ENCODE measurements around the gene JAK1. TPM values are rescaled to one million over a fixed set of nuclear protein-coding genes. Genes with fewer than 3 reads are reported as not detected.

Gene JAK1
- total and polyA plus RNA-seq, 2 experiments from 2014 or later = 8.0 to 19.5 TPM

DNA sequence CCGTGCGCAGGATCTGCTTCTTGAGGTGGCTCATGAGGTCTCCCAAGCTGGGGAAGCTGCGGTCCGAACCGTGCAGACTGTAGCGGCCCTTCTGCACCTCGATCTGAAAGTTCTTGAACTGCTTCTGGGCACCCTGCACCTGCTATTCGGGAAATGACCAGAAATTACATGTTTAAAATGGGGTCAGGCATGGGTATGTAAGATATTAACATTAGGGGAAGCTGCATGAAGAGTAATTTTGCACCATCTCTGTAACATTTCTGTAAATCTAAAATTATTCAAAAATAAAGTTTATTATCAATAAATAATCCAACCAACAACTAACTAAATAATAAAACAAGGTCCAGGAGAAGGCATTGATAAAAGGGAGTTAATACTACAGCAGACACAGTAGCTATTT, 110.8 kb downstream of the JAK1 start:
- no peaks in the 10 kb centered on the region; the same call in 2 of the 3 replicates for H3K9me3 Mint-ChIP-seq
- H3K4me1 ChIP-seq (ENCODE audit: insufficient read depth) = no peaks in the 10 kb centered on the region
- no peak overlapping the region for H3K4me2 ChIP-seq
- no peak for ATAC-seq
- H3K36me3 ChIP-seq (ENCODE audit: insufficient read depth) = no peaks in the 10 kb centered on the region; the same call in 1 of the 2 replicates
- H3K4me1 Mint-ChIP-seq = peaks cover 6% of the 10 kb centered on the region; the same call in 2 of the 3 replicates
- H3K27me3 Mint-ChIP-seq (ENCODE audit: insufficient read depth, low read depth, poor library complexity) = peaks cover 9% of the 10 kb centered on the region
- no peaks in the 10 kb centered on the region for H3K27me3 ChIP-seq (ENCODE audit: insufficient read depth)
- H3K27ac Mint-ChIP-seq = no peak overlapping the region
- H3K4me3 ChIP-seq = no peak overlapping the region
- H3K9me2 ChIP-seq (ENCODE audit: insufficient read depth) = no peaks in the 10 kb centered on the region
- no peak for DNase-seq (ENCODE audit: low spot score)
- H3K4me3 Mint-ChIP-seq = no peak overlapping the region
- H4K20me1 ChIP-seq (replicated peaks; ENCODE audit: insufficient read depth) = no peaks in the 10 kb centered on the region
- TF ChIP-seq CTCF (conservative IDR thresholded peaks at IDR 0.05; ENCODE audit: low read depth in 2 of 2) (no peak), POLR2AphosphoS5 (IDR thresholded peaks at IDR 0.05; ENCODE audit: low read depth) (no peak), NANOG (IDR thresholded peaks at IDR 0.05; ENCODE audit: borderline replicate concordance) (no peak), STAT1 (IDR thresholded peaks at IDR 0.05; ENCODE audit: unreplicated experiment) (no peak), CREB1 (CRISPR knock-in tag; IDR thresholded peaks at IDR 0.05; ENCODE audit: low read depth) (no peak), ETS1 (IDR thresholded peaks at IDR 0.05) (no peak), REST (IDR thresholded peaks at IDR 0.05; ENCODE audit: unreplicated experiment) (no peak), ZNF331 (CRISPR knock-in tag; IDR thresholded peaks at IDR 0.05; ENCODE audit: low read depth) (no peak), ZNF114 (CRISPR knock-in tag; IDR thresholded peaks at IDR 0.05) (no peak), JUNB (IDR thresholded peaks at IDR 0.05; ENCODE audit: unreplicated experiment) (no peak), EZH2phosphoT487 (IDR thresholded peaks at IDR 0.05; ENCODE audit: unreplicated experiment) (no peak), EZH2 (IDR thresholded peaks at IDR 0.05; ENCODE audit: low read depth, unreplicated experiment) (no peak)
- TF ChIP-seq, protein P1, sequence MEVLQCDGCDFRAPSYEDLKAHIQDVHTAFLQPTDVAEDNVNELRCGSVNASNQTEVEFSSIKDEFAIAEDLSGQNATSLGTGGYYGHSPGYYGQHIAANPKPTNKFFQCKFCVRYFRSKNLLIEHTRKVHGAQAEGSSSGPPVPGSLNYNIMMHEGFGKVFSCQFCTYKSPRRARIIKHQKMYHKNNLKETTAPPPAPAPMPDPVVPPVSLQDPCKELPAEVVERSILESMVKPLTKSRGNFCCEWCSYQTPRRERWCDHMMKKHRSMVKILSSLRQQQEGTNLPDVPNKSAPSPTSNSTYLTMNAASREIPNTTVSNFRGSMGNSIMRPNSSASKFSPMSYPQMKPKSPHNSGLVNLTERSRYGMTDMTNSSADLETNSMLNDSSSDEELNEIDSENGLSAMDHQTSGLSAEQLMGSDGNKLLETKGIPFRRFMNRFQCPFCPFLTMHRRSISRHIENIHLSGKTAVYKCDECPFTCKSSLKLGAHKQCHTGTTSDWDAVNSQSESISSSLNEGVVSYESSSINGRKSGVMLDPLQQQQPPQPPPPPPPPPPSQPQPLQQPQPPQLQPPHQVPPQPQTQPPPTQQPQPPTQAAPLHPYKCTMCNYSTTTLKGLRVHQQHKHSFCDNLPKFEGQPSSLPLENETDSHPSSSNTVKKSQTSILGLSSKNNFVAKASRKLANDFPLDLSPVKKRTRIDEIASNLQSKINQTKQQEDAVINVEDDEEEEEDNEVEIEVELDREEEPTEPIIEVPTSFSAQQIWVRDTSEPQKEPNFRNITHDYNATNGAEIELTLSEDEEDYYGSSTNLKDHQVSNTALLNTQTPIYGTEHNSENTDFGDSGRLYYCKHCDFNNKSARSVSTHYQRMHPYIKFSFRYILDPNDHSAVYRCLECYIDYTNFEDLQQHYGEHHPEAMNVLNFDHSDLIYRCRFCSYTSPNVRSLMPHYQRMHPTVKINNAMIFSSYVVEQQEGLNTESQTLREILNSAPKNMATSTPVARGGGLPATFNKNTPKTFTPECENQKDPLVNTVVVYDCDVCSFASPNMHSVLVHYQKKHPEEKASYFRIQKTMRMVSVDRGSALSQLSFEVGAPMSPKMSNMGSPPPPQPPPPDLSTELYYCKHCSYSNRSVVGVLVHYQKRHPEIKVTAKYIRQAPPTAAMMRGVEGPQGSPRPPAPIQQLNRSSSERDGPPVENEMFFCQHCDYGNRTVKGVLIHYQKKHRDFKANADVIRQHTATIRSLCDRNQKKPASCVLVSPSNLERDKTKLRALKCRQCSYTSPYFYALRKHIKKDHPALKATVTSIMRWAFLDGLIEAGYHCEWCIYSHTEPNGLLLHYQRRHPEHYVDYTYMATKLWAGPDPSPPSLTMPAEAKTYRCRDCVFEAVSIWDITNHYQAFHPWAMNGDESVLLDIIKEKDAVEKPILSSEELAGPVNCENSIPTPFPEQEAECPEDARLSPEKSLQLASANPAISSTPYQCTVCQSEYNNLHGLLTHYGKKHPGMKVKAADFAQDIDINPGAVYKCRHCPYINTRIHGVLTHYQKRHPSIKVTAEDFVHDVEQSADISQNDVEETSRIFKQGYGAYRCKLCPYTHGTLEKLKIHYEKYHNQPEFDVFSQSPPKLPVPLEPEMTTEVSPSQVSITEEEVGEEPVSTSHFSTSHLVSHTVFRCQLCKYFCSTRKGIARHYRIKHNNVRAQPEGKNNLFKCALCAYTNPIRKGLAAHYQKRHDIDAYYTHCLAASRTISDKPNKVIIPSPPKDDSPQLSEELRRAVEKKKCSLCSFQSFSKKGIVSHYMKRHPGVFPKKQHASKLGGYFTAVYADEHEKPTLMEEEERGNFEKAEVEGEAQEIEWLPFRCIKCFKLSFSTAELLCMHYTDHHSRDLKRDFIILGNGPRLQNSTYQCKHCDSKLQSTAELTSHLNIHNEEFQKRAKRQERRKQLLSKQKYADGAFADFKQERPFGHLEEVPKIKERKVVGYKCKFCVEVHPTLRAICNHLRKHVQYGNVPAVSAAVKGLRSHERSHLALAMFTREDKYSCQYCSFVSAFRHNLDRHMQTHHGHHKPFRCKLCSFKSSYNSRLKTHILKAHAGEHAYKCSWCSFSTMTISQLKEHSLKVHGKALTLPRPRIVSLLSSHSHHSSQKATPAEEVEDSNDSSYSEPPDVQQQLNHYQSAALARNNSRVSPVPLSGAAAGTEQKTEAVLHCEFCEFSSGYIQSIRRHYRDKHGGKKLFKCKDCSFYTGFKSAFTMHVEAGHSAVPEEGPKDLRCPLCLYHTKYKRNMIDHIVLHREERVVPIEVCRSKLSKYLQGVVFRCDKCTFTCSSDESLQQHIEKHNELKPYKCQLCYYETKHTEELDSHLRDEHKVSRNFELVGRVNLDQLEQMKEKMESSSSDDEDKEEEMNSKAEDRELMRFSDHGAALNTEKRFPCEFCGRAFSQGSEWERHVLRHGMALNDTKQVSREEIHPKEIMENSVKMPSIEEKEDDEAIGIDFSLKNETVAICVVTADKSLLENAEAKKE (CRISPR knock-in tag; IDR thresholded peaks at IDR 0.05) = no peak
- peaks cover 24% of the 10 kb centered on the region for H3K36me3 Mint-ChIP-seq (ENCODE audit: low read depth)
- no peak overlapping the region for H3K27ac ChIP-seq (ENCODE audit: low read depth)
- no peaks in the 10 kb centered on the region for H3F3A ChIP-seq (replicated peaks; ENCODE audit: low read depth)
- H2AFZ ChIP-seq = no peak overlapping the region
- H3K79me2 ChIP-seq (replicated peaks; ENCODE audit: insufficient read depth) = no peaks in the 10 kb centered on the region

Measured in GM23338 (cell line).